ENCODE results near the gene SCIMP.
"Not testable (repeated sequence)": the region's sequence is repeated elsewhere in the genome, so short reads cannot be mapped to it uniquely, and the experiment has no call there.

SCIMP gene

DNA sequence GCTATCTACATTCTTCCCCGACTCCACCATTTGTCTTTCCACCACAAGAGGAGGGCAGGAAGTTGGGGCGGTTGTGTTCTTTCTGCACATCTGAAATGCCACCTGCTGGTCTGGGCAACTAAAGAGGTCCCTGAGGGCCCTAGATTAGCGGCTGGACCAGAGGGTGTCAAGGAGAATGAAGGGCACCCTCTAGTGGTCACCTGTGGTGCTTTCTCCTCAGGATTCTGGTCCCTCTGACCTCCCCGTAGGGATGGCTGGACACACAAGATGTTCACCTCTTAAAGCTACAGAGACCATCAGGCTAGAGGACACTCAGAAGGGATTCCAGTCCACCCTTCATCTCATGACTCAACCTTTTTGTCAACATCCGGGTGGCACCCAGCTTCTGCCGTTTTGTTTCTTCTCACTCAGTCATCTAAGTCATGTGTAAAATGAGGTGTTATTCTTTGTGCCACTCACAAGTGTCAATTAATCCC is 2.9 kb upstream of the SCIMP start:
- DNase-seq (ENCODE audit: low spot score), result peak; percentile 40

DNA sequence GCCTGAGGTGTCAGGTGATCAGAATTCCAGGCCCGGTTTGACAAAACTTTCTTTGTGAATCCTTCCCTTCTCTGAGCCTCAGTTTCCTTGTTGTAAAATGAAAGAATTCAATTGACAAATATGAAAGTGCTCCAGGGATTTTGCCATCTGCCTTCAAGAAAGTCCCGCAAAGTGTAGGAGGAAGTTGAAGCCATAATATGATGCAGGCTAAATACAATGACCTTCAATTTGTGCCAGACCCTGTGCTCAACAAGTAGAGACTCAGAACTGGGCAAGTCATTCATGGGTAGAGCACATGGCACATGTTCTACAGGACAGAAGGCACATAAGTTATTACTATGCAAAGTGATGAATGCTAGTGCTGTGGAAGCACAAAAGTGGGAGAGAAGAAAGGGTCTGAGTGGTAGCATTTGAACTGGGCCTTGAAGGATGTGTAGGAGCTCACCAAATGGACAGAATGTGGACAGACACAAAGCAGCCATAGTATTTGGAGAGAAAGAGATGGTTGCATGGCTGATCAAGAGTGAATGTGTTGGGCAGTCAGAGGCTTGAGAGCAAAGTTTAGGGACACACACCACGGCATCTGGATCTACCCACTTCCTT is 2.4 kb upstream of the SCIMP start:
- no peak for DNase-seq (ENCODE audit: low spot score)

- not testable (repeated sequence) for DNase-seq (ENCODE audit: low spot score)
These were observed 1.2 kb downstream of the SCIMP start for GRCh38 chr17:5233492-5233891.

GRCh38 chr17:5226940-5227878 is 7.5 kb downstream of the SCIMP start:
- no peak for DNase-seq (ENCODE audit: low spot score)

- no peak for DNase-seq (ENCODE audit: low spot score)
These were observed 8.8 kb downstream of the SCIMP start for GRCh38 chr17:5225668-5226457.

DNA sequence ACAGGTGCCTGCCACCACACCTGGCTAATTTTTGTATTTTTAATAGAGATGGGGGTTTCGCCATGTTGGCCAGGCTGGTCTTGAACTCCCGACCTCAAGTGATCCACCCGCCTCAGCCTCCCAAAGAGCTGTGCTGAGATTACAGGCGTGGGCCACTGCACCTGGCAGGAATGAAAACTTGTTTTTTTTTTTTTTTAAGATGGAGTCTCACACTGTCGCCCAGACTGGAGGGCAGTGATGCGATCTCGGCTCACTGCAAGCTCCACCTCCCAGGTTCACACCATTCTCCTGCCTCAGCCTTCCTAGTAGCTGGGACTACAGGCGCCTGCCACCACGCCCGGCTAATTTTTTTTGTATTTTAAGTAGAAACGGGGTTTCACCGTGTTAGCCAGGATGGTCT is 12.7 kb downstream of the SCIMP start:
- not testable (repeated sequence) for DNase-seq (ENCODE audit: low spot score)

DNA sequence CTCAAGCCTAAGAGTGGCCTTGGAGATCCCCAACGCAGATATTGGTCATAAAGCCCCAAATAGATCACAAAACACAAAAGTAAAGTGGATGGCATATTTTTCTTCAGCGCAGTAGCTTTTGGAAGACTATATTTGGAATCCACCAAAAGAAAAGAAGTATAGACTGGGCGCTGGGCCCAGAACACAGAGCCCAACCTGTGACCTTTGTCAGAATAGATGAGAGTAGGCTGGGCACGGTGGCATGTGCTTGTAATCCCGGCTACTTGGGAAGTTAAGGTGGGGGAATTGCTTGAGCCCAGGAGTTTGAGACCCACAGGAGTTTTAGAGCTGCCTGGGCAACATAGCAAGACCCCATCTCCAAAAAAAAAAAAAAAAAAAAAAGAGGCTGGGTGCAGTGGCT is 14.6 kb downstream of the SCIMP start:
- DNase-seq (ENCODE audit: low spot score), result no peak

DNA sequence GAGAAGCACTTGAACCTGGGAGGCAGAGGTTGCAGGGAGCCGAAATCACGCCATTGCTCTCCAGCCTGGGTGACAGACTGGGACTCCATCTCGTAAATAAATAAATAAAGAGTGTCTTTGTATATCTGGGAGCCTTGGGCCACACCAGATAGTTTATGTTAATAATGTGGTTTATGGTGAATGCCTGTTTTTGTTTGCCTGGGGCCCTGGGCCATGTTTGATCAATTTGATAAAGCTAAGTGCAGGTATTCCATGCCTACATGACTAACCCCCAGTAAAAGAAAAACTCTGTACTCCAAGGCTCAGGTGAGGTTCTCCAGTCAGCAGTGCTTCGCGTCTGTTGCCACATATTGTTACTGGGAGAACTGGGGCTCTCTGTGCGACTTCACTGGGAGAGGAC is 15.1 kb downstream of the SCIMP start:
- no peak for DNase-seq (ENCODE audit: low spot score)

DNA sequence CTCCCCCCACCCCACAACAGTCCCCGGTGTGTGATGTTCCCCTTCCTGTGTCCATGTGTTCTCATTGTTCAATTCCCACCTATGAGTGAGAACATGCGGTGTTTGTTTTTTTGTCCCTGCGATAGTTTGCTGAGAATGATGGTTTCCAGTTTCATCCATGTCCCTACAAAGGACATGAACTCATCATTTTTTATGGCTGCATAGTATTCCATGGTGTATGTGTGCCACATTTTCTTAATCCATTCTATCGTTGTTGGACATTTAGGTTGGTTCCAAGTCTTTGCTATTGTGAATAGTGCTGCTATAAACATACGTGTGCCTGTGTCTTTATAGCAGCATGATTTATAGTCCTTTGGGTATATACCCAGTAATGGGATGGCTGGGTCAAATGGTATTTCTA is 17.1 kb downstream of the SCIMP start:
- not testable (repeated sequence) for DNase-seq (ENCODE audit: low spot score)

DNA sequence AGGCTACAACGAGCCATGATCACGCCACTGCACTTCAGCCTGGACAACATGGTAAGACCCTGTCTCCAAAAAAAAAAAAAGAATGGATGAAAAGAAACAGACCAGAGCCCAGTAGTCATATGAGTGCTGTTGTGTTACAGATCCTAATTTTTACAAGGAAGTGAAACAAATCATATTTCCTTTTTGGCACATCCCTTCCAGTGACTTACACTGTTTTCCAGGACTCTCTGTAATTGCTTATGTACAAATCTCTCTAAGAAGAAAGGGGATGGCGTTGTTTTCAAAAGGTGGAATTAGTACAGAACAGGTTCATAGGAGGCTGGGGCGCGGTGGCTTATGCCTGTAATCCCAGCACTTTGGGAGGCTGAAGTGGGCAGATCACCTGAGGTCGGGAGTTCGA is 23.2 kb downstream of the SCIMP start:
- DNase-seq (ENCODE audit: low spot score), result no peak

DNA sequence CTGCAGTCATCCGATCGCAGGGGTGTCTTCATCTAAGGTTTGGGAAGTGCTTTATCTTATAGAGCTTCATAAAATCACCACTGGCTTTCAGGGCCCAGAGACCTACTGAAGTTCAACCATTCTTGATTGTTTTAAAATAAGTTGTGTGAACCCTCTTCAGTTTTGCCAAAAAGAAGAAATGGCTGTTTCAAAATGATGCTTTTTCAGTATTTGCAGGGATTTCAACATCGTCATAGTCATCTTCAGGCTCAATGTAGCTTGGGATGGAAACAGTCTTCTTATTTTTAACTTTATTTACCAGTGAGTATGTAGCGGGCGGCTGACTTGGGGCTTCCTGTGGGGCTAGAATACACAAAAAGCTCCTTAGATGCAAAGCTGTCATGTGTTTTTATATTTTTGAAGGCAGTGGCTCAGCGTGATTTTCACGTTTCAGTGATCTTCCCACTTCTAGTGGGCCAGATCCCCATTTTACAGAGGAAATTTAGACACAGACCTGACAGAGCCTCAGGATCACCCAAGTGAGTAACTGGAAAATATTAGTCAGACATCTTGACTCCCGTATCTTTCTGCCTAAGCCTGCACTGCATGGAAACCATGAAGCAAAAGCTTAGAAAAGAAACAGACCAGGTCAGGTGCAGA is 23.9 kb downstream of the SCIMP start:
- no peak for DNase-seq (ENCODE audit: low spot score)

GRCh38 chr17:5210091-5210490 is 24.6 kb downstream of the SCIMP start:
- no peak for DNase-seq (ENCODE audit: low spot score)

DNA sequence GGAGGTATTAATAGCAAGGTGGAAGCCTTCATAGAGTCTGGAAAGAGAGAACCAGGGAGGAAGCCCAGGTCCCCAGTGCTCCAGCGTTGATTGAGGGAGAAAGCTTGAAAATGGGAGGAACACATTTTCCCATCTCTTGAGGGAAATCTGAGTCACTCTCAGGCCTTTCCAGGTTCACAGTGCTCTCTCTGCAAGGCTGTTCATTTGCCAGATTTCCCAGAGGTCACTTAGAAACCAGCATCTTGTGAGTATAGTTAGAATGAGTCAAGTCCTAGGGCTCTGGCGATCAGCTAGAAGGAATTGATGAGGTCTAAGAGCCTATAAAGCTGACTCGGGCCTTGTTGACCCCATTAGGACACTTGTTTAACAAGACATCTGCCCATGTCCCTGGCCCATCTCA is 25.3 kb downstream of the SCIMP start:
- no peak for DNase-seq (ENCODE audit: low spot score)

- DNase-seq (ENCODE audit: low spot score), result peak; percentile 34
These were observed 30.8 kb downstream of the SCIMP start for GRCh38 chr17:5203908-5204294.

- DNase-seq (ENCODE audit: low spot score), result peak; percentile 28
These were observed 31.3 kb downstream of the SCIMP start for GRCh38 chr17:5203178-5203907.

DNA sequence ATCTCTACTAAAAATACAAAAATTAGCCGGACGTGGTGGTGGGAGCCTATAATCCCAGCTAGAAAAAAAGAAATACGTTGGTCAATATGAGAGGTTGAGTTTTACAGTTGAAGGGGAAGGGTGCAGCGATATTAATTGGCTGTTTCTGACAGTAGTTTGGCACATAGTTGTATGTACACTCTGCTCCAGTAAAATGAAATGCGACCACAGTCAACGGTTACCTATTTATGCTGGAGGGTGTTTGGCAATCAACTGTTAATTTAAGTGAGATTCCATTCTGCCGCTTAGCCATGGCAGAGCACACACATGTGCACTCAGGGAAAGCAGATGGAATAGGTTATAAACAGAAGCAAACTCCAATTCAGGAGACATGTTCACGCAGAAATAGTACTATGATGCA is 33.6 kb downstream of the SCIMP start:
- DNase-seq (ENCODE audit: low spot score), result no peak

- no peak for DNase-seq (ENCODE audit: low spot score)
These were observed 34.3 kb downstream of the SCIMP start for GRCh38 chr17:5200360-5200759.

DNA sequence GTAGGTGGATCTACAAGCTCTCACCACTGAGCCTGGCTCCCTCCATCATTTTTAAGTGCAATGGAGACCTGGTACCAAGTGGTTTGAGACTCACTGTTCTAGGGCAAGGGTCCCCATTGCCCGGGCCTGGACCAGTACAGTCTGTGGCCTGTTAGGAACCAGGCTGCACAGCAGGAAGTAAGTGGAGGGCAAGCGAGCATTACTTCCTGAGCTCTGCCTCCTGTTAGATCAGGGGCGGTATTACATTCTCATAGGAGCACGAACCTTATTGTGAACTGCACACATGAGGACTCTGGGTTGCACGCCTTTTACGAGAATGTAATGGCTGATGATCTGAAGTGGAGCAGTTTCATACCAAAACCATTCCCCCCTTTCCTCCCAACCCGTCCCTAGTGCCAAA is 36.2 kb downstream of the SCIMP start:
- no peak for DNase-seq (ENCODE audit: low spot score)

- peak; percentile 8 for DNase-seq (ENCODE audit: low spot score)
These were observed 40.3 kb downstream of the SCIMP start for GRCh38 chr17:5194346-5194745.

GRCh38 chr17:5191541-5192417 is 42.9 kb downstream of the SCIMP start, which contains the start of gene ZNF594:
Gene ZNF594, minus strand, starts transcription at chr17:5191868. Its CDS starts 7,612 bp downstream, at chr17:5184256.
- peak; percentile 99 for DNase-seq (ENCODE audit: low spot score)

Data from hepatic stellate cell (primary cell).